ENCODE measurements around the gene THRAP3.
"Not testable (repeated sequence)": the region's sequence is repeated elsewhere in the genome, so short reads cannot be mapped to it uniquely, and the experiment has no call there.

The THRAP3 gene

GRCh38 chr1:36223996-36224536, at the start of gene THRAP3:
TSS of gene THRAP3 (plus strand) at chr1:36224443. CDS start at chr1:36282564, 58,121 bp downstream.
- peak; percentile 99 for DNase-seq

- no peak for DNase-seq
These were observed 49.5 kb upstream of the THRAP3 start for GRCh38 chr1:36174713-36175112.

GRCh38 chr1:36175137-36176095, 48.8 kb upstream of the THRAP3 start:
- no peak for DNase-seq

DNA sequence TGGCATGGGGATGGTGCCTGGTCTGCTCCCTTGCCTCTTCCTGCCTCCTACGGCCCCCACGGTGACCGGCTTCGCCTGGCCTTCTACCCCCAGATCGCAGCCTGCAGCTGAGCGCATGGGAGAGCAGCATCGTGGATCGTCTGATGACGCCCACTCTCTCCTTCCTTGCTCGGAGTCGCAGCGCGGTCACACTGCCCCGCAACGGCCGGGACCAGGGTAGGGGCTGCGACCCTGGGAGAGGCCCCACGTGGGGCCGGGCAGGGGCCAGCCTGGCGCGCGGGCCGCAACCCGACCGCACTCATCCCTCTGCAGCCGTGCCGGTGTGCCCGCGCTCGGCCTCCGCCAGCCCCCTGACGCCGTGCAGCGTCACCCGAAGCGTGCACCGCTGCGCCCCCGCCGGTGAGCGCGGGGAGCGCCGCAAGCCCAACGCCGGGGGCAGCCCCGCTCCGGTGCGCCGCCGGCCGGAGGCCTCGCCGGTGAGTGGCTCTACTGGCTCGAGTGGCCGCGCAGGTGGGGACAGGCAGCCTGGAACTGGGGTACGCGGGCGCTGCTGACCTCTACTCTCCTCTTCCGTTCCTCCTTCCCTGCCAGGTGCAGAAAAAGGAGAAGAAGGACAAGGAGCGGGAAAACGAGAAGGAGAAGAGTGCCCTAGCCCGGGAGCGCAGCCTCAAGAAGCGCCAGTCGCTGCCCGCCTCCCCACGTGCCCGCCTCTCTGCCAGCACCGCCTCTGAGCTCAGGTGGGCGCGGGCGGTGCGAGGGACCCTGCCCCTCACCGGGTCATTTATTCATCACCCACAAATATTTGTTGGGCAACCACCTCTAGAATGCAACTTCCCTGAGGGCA, 47.9 kb upstream of the THRAP3 start:
- no peak for DNase-seq

DNA sequence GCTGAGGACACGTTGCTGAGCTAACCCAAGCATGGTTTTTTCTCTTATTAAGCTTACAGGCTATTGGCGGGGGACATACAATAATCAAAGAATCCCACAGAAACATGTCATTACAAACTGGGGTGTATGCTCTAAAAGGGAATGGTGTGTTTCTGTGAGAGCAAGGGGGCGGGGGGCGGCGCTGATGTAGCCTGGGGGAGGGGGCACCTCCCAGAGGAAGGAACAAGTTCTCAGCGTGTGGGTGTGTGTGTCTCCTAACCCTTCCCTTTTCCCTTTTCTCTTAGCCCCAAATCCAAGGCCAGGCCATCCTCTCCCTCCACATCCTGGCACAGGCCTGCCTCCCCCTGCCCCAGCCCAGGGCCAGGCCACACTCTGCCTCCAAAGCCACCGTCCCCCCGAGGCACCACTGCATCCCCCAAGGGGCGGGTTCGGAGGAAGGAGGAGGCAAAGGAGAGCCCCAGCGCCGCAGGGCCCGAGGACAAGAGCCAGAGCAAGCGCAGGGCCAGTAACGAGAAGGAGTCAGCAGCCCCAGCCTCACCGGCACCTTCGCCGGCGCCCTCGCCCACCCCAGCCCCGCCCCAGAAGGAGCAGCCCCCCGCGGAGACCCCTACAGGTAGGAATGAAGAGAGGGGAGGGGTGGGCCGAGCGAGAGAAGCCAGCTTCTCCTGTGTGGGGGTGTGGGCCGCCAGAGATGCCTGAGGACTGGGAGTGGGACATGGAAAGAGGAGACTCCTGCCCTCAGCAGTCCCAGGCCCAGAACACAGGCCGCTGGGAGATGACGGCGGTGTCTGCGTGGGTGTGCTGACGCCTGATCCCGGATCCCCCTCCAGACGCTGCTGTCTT, 46.4 kb upstream of the THRAP3 start:
- DNase-seq = no peak

- DNase-seq = no peak
These were observed 45.6 kb upstream of the THRAP3 start for GRCh38 chr1:36178471-36179219.

- DNase-seq = no peak
These were observed 45.0 kb upstream of the THRAP3 start for GRCh38 chr1:36179220-36179600.

- DNase-seq = no peak
These were observed 41.5 kb upstream of the THRAP3 start for GRCh38 chr1:36182734-36183133.

DNA sequence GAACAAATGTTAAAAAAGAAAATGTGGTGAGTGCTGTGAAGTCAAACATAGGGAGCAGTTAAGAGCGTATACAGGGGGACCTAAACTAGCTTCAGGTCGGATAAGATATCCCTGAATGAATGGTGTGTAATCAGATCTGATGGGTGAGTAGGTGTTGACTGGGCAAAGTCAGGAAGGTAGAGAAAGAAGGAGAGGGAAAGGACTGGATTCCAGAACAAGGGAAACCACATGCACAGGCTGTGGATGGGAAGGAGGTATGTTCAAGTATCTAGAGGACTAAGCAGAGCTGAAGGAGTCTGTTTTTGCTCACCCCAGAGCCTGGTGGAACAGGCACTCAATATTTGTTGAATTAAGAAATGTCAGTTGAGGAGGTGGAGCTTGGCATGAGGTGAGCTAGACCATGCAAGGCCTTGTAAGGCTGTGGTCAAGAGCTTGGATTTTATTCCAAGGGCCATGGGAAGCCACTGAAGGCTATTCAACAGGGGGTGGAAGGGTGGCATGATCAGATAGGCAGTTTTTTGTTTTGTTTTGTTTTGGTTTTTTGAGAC, 40.9 kb upstream of the THRAP3 start:
- peak; percentile 30 for DNase-seq

GRCh38 chr1:36187800-36188593, 36.2 kb upstream of the THRAP3 start:
- peak; percentile 69 for DNase-seq

GRCh38 chr1:36196805-36197204, 27.4 kb upstream of the THRAP3 start:
- DNase-seq = not testable (repeated sequence)

- no peak for DNase-seq
These were observed 25.6 kb upstream of the THRAP3 start for GRCh38 chr1:36198641-36199040.

- DNase-seq = peak; percentile 49
These were observed 24.1 kb upstream of the THRAP3 start for GRCh38 chr1:36199934-36200741.

DNA sequence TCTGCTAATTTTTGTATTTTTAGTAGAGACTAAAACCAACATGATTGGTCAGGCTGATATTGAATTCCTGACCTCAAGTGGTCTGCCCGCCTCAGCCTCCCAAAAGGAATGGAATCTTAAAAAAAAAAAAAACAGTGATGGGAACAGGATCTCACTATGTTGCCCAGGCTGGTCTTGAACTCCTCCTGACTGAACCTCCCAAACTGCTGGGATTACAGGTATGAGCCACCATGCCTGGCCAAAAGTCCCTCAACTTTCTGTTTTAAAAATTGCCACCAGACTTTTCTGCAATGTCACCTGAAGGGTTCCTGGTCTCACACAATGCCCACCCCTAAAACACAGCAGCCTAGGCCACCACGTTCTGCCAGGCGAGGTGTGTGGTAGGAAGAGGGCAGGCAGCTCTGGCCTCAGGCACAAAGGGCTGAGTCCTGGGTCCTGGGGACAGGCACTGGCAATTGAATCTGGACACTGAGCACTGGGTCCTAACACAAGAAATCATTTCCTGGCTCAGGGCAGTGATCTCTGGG, 21.2 kb upstream of the THRAP3 start:
- DNase-seq = no peak

DNA sequence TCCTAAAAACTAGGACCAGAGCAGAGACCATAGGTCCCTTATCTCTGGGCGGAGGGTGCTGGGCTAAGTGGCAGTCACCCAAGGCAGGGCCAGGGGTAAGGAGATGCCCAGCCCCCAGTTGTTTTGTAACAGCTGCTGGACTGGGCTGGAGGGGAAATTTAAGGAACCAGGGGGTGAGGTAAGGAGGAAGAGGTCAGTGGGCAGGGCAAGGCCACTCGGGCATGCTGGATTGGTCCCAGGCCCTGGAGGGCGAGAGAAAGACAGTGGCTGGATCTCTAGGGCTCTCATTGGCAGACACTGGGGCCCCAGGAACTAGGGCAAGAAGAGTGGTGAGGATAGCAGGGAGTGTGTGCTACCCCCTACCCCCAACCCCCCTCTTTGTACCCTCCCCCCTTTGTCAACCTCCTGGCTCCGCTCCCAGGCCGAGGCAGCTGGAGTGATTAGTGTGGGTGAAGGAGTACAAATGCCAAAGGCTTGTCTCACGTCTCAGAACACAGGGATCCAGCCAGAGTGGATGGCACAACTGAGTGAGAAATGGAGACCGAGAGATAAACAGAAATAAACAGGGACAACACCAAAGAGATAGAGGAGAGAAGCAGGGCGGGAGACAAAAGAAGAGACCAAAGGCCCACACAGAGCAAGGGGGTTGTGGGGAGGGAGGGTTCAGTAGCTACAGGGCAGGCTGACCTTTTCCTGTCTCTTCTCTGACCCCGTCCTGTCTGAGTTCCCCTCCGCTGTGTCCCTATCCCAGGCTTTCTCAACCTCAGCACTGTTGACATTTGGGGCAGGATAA, 20.5 kb upstream of the THRAP3 start:
- no peak for DNase-seq

- no peak for DNase-seq
These were observed 19.8 kb upstream of the THRAP3 start for GRCh38 chr1:36204347-36204909.

DNA sequence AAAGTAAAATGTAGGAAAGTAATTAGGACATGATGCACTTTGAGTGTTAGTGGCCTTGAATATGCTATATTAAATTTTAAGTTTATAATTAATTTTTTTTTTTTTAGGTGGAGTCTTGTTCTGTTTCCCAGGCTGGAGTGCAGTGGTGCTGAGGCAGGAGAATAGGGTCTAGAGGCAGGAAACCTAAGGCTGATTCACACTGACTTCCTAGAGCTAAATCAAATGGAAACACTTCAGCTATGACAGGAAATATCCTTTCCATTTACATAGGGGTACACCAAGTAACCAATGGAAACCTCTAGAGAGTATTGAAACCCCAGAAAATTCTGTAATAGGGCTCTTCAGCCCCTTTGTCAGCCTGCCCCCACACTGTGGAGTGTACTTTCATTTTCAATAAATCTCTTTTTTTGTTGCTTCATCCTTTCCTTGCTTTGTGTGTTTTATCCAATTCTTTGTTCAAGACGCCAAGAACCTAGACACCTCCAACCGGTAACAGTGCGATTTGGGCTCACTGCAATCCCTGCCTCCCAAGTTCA, 17.9 kb upstream of the THRAP3 start:
- DNase-seq = no peak

GRCh38 chr1:36207339-36207738, 16.9 kb upstream of the THRAP3 start:
- DNase-seq = no peak
